Erythroblast (primary cell): ENCODE data around the gene TSC1.

Source experiments
- DNase-seq, 2 experiments: peaks; one replicate each; lab custom pipeline; 2025; lab: John Stamatoyannopoulos, UW
- GATA1 ChIP-seq: IDR thresholded peaks from 2 replicates; pipeline ENCODE4 v1.6.1; 2011; ENCODE audit warnings: low read depth, mild to moderate bottlenecking, control low read depth, low read length, moderate library complexity
- POLR2A ChIP-seq: IDR thresholded peaks from 2 replicates; pipeline ENCODE4 v1.6.1; 2011; ENCODE audit warnings: mild to moderate bottlenecking, low read length

Gene TSC1

GRCh38 chr9:132842124-132843044 is 102.0 kb downstream of the TSC1 start:
- TF ChIP-seq POLR2A (no peak), GATA1 (no peak)
- peak in 1 of 2 experiments; percentile 4 for DNase-seq
